CD8-positive, alpha-beta memory T cell (primary cell): ENCODE measurements around the gene PSME2. TPM values are rescaled to one million over a fixed set of nuclear protein-coding genes. Genes with fewer than 3 reads are reported as not detected.

ENCODE experiments used
- CTCF ChIA-PET: fragments of 350-600 bp; sonication (Branson Sonifier 250); formaldehyde crosslinking; loops from one replicate; lab custom pipeline; 2021; ENCODE audit warnings: antibody characterized with exemption; lab: Charles Lee
- POLR2A ChIA-PET: fragments of 350-600 bp; sonication (Branson Sonifier 250); formaldehyde crosslinking; loops from one replicate; lab custom pipeline; 2021; ENCODE audit warnings: antibody characterized with exemption; lab: Charles Lee
- DNase-seq, 5 donors: peaks; one replicate each; pipeline versions ENCODE4 v3.0.0 to v3.0.0-alpha.2; 2020 to 2022; ENCODE audit warnings: mixed read lengths in 1 of 5
- H3K27ac ChIP-seq: one replicate; pipeline ENCODE4 v1.7.0; 2013; ENCODE audit warnings: low read depth, mild to moderate bottlenecking, low read length, moderate library complexity
- H3K27me3 ChIP-seq: 2 replicates; pipeline ENCODE4 v1.7.0; 2013; ENCODE audit warnings: low read length, mild to moderate bottlenecking; ENCODE audit not compliant: insufficient read depth, poor library complexity, severe bottlenecking
- H3K36me3 ChIP-seq: 2 replicates; pipeline ENCODE4 v1.7.0; 2013; ENCODE audit warnings: mild to moderate bottlenecking, low read length, moderate library complexity; ENCODE audit not compliant: insufficient read depth
- H3K4me1 ChIP-seq: 2 replicates; pipeline ENCODE4 v1.7.0; 2013; ENCODE audit warnings: mild to moderate bottlenecking, low read length, moderate library complexity; ENCODE audit not compliant: insufficient read depth
- H3K4me3 ChIP-seq: 2 replicates; pipeline ENCODE4 v1.7.0; 2013; ENCODE audit warnings: mild to moderate bottlenecking, low read length
- H3K9me3 ChIP-seq: 2 replicates; pipeline ENCODE4 v1.7.0; 2013; ENCODE audit warnings: mild to moderate bottlenecking, low read length
- H3K27ac Mint-ChIP-seq, 8 donors: one replicate each; pipeline ENCODE4 v1.8.0; 2020 to 2021; ENCODE audit warnings: mixed read lengths in 8 of 8, mild to moderate bottlenecking in 6 of 8, inconsistent platforms in 3 of 8, moderate library complexity in 3 of 8
- H3K27me3 Mint-ChIP-seq, 2 donors: one replicate each; pipeline ENCODE4 v1.8.0; 2020 to 2021; ENCODE audit warnings: mixed read lengths in 2 of 2, mild to moderate bottlenecking in 1 of 2, moderate library complexity in 1 of 2
- H3K36me3 Mint-ChIP-seq, 3 donors: one replicate each; pipeline ENCODE4 v1.8.0; 2020 to 2021; ENCODE audit warnings: mixed read lengths in 3 of 3, inconsistent platforms in 1 of 3, mild to moderate bottlenecking in 1 of 3
- H3K4me1 Mint-ChIP-seq, 3 donors: one replicate each; pipeline ENCODE4 v1.8.0; 2020 to 2021; ENCODE audit warnings: mixed read lengths in 3 of 3, inconsistent platforms in 1 of 3, mild to moderate bottlenecking in 1 of 3
- H3K4me3 Mint-ChIP-seq, 7 donors: one replicate each; pipeline ENCODE4 v1.8.0; 2020 to 2021; ENCODE audit warnings: mixed read lengths in 7 of 7, mild to moderate bottlenecking in 6 of 7, moderate library complexity in 4 of 7, inconsistent platforms in 2 of 7
- H3K9me3 Mint-ChIP-seq, 5 donors: one replicate each; pipeline ENCODE4 v1.8.0; 2020 to 2022; ENCODE audit warnings: mixed read lengths in 5 of 5, mild to moderate bottlenecking in 3 of 5, moderate library complexity in 2 of 5, inconsistent platforms in 1 of 5
- polyA plus RNA-seq: library from polyadenylated mRNA; unstranded; fragments of 300-500 nt; fragmentation: Illumina TruSeq; gene quantifications from one replicate; pipeline ENCODE4 v1.2.3, GENCODE V29; 2021
- total RNA-seq, 2 experiments: library from RNA; stranded (reverse); gene quantifications; one replicate each; pipeline ENCODE4 v1.2.3, GENCODE V29; 2021

PSME2 gene
- total and polyA plus RNA-seq, 3 experiments from 2014 or later: 368 to 534 (median 376) TPM

GRCh38 chr14:24171422-24172260 is 25.2 kb upstream of the PSME2 start, which contains the start of gene REC8:
Gene REC8, plus strand, starts transcription at chr14:24172080. Its CDS starts 473 bp downstream, at chr14:24172553.
- Mint-ChIP-seq H3K27me3 (peaks cover 0 to 2% of the 10 kb centered on the region in 2 donors), H3K4me3 (peak within 1 kb of the TSS; percentile 81 to 91 (median 90)), H3K4me1 (peaks cover 33 to 48% (median 47%) of the 10 kb centered on the region in 3 donors), H3K9me3 (no peaks in the 10 kb centered on the region), H3K27ac (peak within 1 kb of the TSS; percentile 88 to 96 (median 93)), H3K36me3 (peaks cover 4 to 43% (median 15%) of the 10 kb centered on the region in 3 donors)
- peak; percentile 67 to 89 (median 80) for DNase-seq
- Histone ChIP-seq H3K27ac (no peak within 1 kb of the TSS), H3K27me3 (no peaks in the 10 kb centered on the region), H3K4me1 (no peaks in the 10 kb centered on the region), H3K4me3 (peak within 1 kb of the TSS; percentile 48), H3K36me3 (peaks cover 13% of the 10 kb centered on the region), H3K9me3 (no peaks in the 10 kb centered on the region)
- ChIA-PET POLR2A (interaction anchor here (0.6 to 2.4 kb wide), 5 partner anchors 10 to 67 kb away, joined by 3 to 12 read pairs (median 5); partner anchors contain the start of genes CHMP4A, IRF9 and TSSK4), CTCF (interaction anchor here (0.9 to 4.7 kb wide), 4 partner anchors 8 to 17 kb away, joined by 3 to 36 read pairs (median 5); partner anchors contain the start of genes IPO4 and IRF9)

DNA sequence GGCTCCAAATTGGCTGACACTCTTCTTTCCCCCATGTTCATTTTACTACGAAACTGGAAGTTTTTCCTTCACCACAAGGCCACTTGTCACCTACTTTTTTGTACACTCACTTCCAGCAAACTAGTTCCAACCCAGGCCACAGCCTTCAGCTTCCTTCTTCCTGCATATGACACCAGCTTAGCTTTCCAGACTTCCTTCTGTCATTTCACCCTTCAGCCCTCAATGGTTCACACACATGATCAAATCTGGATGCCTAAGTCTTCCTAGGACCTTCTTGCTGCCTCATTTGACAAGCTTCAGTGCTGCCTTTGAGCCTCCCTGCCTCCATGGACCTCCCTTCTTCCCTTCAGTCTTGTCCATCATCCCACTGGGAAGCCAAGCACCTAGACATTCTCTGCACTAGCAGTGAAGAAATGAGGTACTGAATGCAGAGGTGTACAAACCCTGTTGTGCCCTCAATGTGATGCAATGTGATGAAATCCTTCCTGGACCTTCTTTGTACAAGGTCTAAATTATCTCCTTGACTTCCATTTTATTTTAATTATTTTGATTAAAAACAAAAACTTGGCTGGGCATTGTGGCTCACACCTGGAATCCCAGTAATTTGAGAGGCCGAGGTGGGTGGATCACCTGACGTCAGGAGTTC is 21.2 kb upstream of the PSME2 start:
- Mint-ChIP-seq H3K27me3 (peaks cover 0 to 2% of the 10 kb centered on the region in 2 donors), H3K9me3 (no peaks in the 10 kb centered on the region), H3K4me1 (peaks cover 38 to 57% (median 56%) of the 10 kb centered on the region in 3 donors), H3K36me3 (peaks cover 12 to 66% (median 29%) of the 10 kb centered on the region in 3 donors), H3K4me3 (peak overlapping the region in 2 of 7 donors; percentile 14 to 66), H3K27ac (peak overlapping the region in 6 of 8 donors; percentile 10 to 86 (median 74))
- Histone ChIP-seq H3K9me3 (no peaks in the 10 kb centered on the region), H3K27ac (no peak overlapping the region), H3K36me3 (peaks cover 49% of the 10 kb centered on the region), H3K4me1 (peaks cover 25% of the 10 kb centered on the region), H3K4me3 (no peak overlapping the region), H3K27me3 (no peaks in the 10 kb centered on the region)
- ChIA-PET POLR2A (interaction anchor here (0.6 kb wide), 1 partner anchor 45 kb away, joined by 3 read pairs; no protein-coding TSS in a partner anchor), CTCF (no interaction called here)
- DNase-seq: no peak

GRCh38 chr14:24165785-24166184 is 19.4 kb upstream of the PSME2 start:
- Histone ChIP-seq H3K4me3 (no peak overlapping the region), H3K4me1 (peaks cover 35% of the 10 kb centered on the region), H3K9me3 (no peaks in the 10 kb centered on the region), H3K27ac (no peak overlapping the region), H3K27me3 (no peaks in the 10 kb centered on the region), H3K36me3 (peaks cover 49% of the 10 kb centered on the region)
- H3K27me3 Mint-ChIP-seq: peaks cover 0 to 5% of the 10 kb centered on the region in 2 donors
- ChIA-PET POLR2A (no interaction called here), CTCF (interaction anchor here (1.2 kb wide), 1 partner anchor 75 kb away, joined by 3 read pairs; no protein-coding TSS in a partner anchor)
- H3K4me3 Mint-ChIP-seq: peak overlapping the region in 2 of 7 donors; percentile 26 to 53
- peaks cover 23 to 78% (median 35%) of the 10 kb centered on the region in 3 donors for H3K36me3 Mint-ChIP-seq
- no peak for DNase-seq
- H3K27ac Mint-ChIP-seq: peak overlapping the region in 1 of 8 donors; percentile 38
- no peaks in the 10 kb centered on the region for H3K9me3 Mint-ChIP-seq
- peaks cover 46 to 62% (median 57%) of the 10 kb centered on the region in 3 donors for H3K4me1 Mint-ChIP-seq

DNA sequence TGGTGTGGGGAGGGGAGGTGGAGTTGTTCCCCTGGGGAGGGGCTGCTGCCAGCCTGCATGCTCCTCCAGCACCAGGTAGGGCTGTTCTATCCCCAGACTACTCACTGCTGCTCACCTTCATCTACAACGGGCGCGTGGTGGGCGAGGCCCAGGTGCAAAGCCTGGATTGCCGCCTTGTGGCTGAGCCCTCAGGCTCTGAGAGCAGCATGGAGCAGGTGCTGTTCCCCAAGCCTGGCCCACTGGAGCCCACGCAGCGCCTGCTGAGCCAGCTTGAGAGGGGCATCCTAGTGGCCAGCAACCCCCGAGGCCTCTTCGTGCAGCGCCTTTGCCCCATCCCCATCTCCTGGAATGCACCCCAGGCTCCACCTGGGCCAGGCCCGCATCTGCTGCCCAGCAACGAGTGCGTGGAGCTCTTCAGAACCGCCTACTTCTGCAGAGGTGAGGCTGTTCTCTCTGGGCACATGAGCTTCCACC is 18.1 kb upstream of the PSME2 start:
- Mint-ChIP-seq H3K9me3 (no peaks in the 10 kb centered on the region), H3K27ac (peak overlapping the region in 4 of 8 donors; percentile 79 to 96 (median 86)), H3K36me3 (peaks cover 23 to 82% (median 35%) of the 10 kb centered on the region in 3 donors), H3K4me3 (peak overlapping the region in 2 of 7 donors; percentile 58 to 74), H3K4me1 (peaks cover 47 to 66% (median 61%) of the 10 kb centered on the region in 3 donors), H3K27me3 (peaks cover 0 to 5% of the 10 kb centered on the region in 2 donors)
- ChIA-PET POLR2A (no interaction called here), CTCF (interaction anchor here (0.9 to 1.2 kb wide), 2 partner anchors 28 to 74 kb away, joined by 3 read pairs; partner anchors contain the start of gene PSME1)
- Histone ChIP-seq H3K4me3 (no peak overlapping the region), H3K9me3 (no peaks in the 10 kb centered on the region), H3K4me1 (peaks cover 41% of the 10 kb centered on the region), H3K36me3 (peaks cover 56% of the 10 kb centered on the region), H3K27ac (no peak overlapping the region), H3K27me3 (no peaks in the 10 kb centered on the region)
- no peak for DNase-seq

GRCh38 chr14:24162093-24162492 is 15.7 kb upstream of the PSME2 start:
- H3K9me3 Mint-ChIP-seq: no peaks in the 10 kb centered on the region
- CTCF ChIA-PET: interaction anchor here (0.9 to 5.2 kb wide), 18 partner anchors 9 to 108 kb away, joined by 3 to 50 read pairs (median 22); partner anchors contain the start of genes CHMP4A, DCAF11, EMC9 and IPO4
- POLR2A ChIA-PET: interaction anchor here (0.8 to 2.4 kb wide), 6 partner anchors 9 to 53 kb away, joined by 3 to 23 read pairs (median 6); partner anchors contain the start of genes DCAF11, IPO4, MDP1 and NRL
- peak overlapping the region; percentile 96 for H3K27ac ChIP-seq
- H3K4me3 ChIP-seq: peak overlapping the region; percentile 99
- H3K27me3 Mint-ChIP-seq: peaks cover 0 to 3% of the 10 kb centered on the region in 2 donors
- peak overlapping the region; percentile 89 to 100 (median 98) for H3K4me3 Mint-ChIP-seq
- H3K4me1 Mint-ChIP-seq: peaks cover 42 to 56% (median 54%) of the 10 kb centered on the region in 3 donors
- H3K27me3 ChIP-seq: no peaks in the 10 kb centered on the region
- no peak for DNase-seq
- H3K4me1 ChIP-seq: peaks cover 41% of the 10 kb centered on the region
- peak overlapping the region; percentile 84 to 100 (median 99) for H3K27ac Mint-ChIP-seq
- H3K9me3 ChIP-seq: no peaks in the 10 kb centered on the region
- peaks cover 19 to 86% (median 26%) of the 10 kb centered on the region in 3 donors for H3K36me3 Mint-ChIP-seq
- H3K36me3 ChIP-seq: peaks cover 54% of the 10 kb centered on the region

GRCh38 chr14:24160850-24161804 is 14.7 kb upstream of the PSME2 start, which contains the start of gene IRF9:
Gene IRF9, plus strand, starts transcription at chr14:24161265. Its CDS starts 880 bp downstream, at chr14:24162145.
- DNase-seq: peak; percentile 93 to 97 (median 96)
- peak within 1 kb of the TSS; percentile 96 for H3K27ac ChIP-seq
- H3K36me3 ChIP-seq: peaks cover 47% of the 10 kb centered on the region
- no peaks in the 10 kb centered on the region for H3K9me3 ChIP-seq
- H3K4me1 ChIP-seq: peaks cover 41% of the 10 kb centered on the region
- peak within 1 kb of the TSS; percentile 99 for H3K4me3 ChIP-seq
- ChIA-PET CTCF (interaction anchor here (0.7 to 5.2 kb wide), 40 partner anchors 10 to 280 kb away, joined by 3 to 50 read pairs (median 4); partner anchors contain the start of genes CHMP4A, DCAF11, DHRS1 and EMC9), POLR2A (interaction anchor here (0.5 to 2.5 kb wide), 15 partner anchors 10 to 289 kb away, joined by 3 to 23 read pairs (median 5); partner anchors contain the start of genes CHMP4A, DCAF11, EMC9 and IPO4)
- no peaks in the 10 kb centered on the region for H3K27me3 ChIP-seq
- Mint-ChIP-seq H3K4me3 (peak within 1 kb of the TSS; percentile 89 to 100 (median 98)), H3K27me3 (peaks cover 0 to 3% of the 10 kb centered on the region in 2 donors), H3K4me1 (peaks cover 40 to 56% (median 49%) of the 10 kb centered on the region in 3 donors), H3K36me3 (peaks cover 23 to 83% (median 28%) of the 10 kb centered on the region in 3 donors), H3K9me3 (no peaks in the 10 kb centered on the region), H3K27ac (peak within 1 kb of the TSS; percentile 84 to 100 (median 99))
